ENCODE data around the gene NDST1.

- TF ChIP-seq EZH2phosphoT487 (IDR thresholded peaks at IDR 0.05; ENCODE audit: insufficient read depth, low read depth) (no peak), EZH2 (IDR thresholded peaks at IDR 0.05; ENCODE audit: insufficient read depth, poor library complexity, severe bottlenecking) (no peak)
Observed at GRCh38 chr5:150479416-150479815, 28.5 kb upstream of the NDST1 start.

Data from GM23248 (cell line).